CD4-positive, alpha-beta T cell treated with Interleukin-10 for 1 hour (primary cell): ENCODE data around the gene SLC35E4.

Source experiments
- DNase-seq: peaks from one replicate; pipeline ENCODE4 v3.0.0-alpha.2; 2020

Gene SLC35E4

GRCh38 chr22:30695351-30695851 lies 59.8 kb downstream of the SLC35E4 start:
- DNase-seq: no peak

- DNase-seq: no peak
Measured at GRCh38 chr22:30695871-30696655, 60.5 kb downstream of the SLC35E4 start.
